AG04449 (cell line): ENCODE results near the gene ELMOD3.
"Not testable (repeated sequence)": the region's sequence is repeated elsewhere in the genome, so short reads cannot be mapped to it uniquely, and the experiment has no call there.

Experiments
- CTCF ChIA-PET: fragments of 350-600 bp; formaldehyde crosslinking; extraction: SDS; loops from one replicate; lab custom pipeline; 2021; ENCODE audit warnings: antibody characterized with exemption; lab: Yijun Ruan, JAX
- POLR2A ChIA-PET: fragments of 400-600, 350-600 bp; formaldehyde crosslinking; extraction: SDS; loops from one replicate; lab custom pipeline; 2020; ENCODE audit warnings: antibody characterized with exemption, inconsistent platforms; lab: Yijun Ruan, JAX
- DNase-seq: peaks from one replicate; pipeline ENCODE4 v3.0.0-alpha.2; 2010; ENCODE audit warnings: low read depth, low spot score
- H3K4me3 ChIP-seq: 2 replicates; pipeline ENCODE4 v1.5.1; 2011; ENCODE audit warnings: low read depth, mild to moderate bottlenecking, control low read depth, low read length
- CTCF ChIP-seq: IDR thresholded peaks from one replicate; pipeline ENCODE4 v1.5.1; 2011; ENCODE audit warnings: mild to moderate bottlenecking, moderate library complexity, low read length, control low read depth, inconsistent platforms; ENCODE audit not compliant: insufficient read depth; ENCODE audit errors: missing control alignments

The ELMOD3 gene

GRCh38 chr2:85340034-85340892 is 14.3 kb upstream of the ELMOD3 start:
- DNase-seq: no peak
- H3K4me3 ChIP-seq: no peak overlapping the region
- POLR2A ChIA-PET: no interaction called here
- TF ChIP-seq CTCF: no peak
- CTCF ChIA-PET: no interaction called here

GRCh38 chr2:85341269-85342029 is 13.1 kb upstream of the ELMOD3 start:
- ChIA-PET POLR2A (no interaction called here), CTCF (interaction anchor here (1.3 kb wide), 1 partner anchor 9 kb away, joined by 4 read pairs; no protein-coding TSS in a partner anchor)
- H3K4me3 ChIP-seq: no peak overlapping the region
- no peak for TF ChIP-seq CTCF
- DNase-seq: no peak

DNA sequence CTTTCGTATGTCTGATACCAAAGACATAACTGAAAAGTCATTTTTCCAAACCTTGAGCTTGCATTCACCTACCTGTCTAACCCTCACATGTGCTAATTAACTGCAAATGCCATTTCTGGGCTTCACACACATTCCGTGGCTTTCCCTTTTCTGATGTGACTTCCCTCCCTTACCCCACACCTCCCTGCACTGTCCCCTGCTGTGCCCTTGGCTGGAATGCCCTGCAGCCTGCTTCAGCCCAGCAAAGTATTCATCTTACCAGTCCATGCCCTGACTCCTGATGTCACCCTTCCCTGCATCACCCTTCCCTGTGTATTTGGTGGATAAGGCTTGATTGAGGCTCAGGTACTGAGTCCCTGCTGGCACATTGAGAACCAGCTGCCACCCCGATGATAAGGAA is 12.4 kb upstream of the ELMOD3 start:
- H3K4me3 ChIP-seq: no peak overlapping the region
- TF ChIP-seq CTCF: no peak
- no peak for DNase-seq
- ChIA-PET CTCF (interaction anchor here (1.3 kb wide), 1 partner anchor 9 kb away, joined by 4 read pairs; no protein-coding TSS in a partner anchor), POLR2A (no interaction called here)

GRCh38 chr2:85343207-85343895 is 11.2 kb upstream of the ELMOD3 start:
- POLR2A ChIA-PET: interaction anchor here (1.8 kb wide), 1 partner anchor 27 kb away, joined by 10 read pairs; no protein-coding TSS in a partner anchor
- H3K4me3 ChIP-seq, CTCF ChIA-PET: not testable (repeated sequence)

DNA sequence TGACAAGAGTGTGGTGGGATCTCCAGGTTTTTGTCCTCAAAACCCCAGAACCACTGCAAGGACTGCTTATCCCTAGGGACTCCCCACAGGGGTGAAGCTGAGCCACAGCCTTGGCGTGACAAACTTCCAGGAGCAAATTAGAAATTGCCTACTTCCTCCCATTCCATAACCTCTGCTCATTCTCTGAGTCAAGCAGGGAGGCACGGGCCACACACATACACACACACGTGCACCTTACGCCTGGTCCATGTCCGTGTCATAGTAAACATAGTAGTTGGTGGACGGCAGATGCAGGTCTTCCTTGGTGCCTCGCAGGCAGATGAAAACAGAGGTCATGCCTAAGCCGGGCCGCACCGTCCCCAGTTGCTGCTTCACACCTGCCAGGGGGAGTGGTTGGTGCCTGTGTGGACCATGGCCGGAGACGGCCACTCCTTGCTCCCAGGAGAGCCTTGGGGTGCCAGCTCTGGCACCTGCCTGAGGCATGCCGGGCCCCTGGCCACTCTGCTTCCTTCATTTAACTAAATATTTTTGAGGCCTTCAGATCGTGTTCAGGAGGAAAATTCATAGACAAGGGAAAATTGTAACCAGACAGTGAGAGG is 10.1 kb upstream of the ELMOD3 start:
- CTCF ChIA-PET: no interaction called here
- POLR2A ChIA-PET: interaction anchor here (1.8 kb wide), 1 partner anchor 29 kb away, joined by 10 read pairs; no protein-coding TSS in a partner anchor
- no peak for TF ChIP-seq CTCF
- no peak overlapping the region for H3K4me3 ChIP-seq
- no peak for DNase-seq

More at GRCh38 chr2:85343207-85343895, 11.2 kb upstream of the ELMOD3 start:
- DNase-seq: not testable (repeated sequence)

DNA sequence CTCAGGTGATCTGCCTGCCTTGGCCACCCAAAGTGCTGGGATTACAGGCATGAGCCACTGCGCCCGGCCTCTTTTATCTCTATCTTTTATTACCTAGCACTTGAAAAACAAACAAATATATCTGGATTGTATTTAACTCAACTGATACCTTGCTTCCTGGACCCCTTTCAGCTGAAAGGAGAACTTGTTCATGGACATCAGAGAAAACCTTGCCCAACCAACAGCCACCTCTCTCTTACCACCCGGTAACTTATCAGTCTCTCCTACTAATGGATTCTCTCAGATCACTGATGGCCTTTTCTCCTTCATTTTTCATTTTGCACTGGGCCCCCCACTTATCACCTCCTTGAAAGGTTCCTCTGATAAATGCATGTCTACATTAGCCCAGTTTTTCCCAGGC is 7.0 kb upstream of the ELMOD3 start:
- POLR2A ChIA-PET: no interaction called here
- no peak for TF ChIP-seq CTCF
- CTCF ChIA-PET: no interaction called here
- H3K4me3 ChIP-seq: no peak overlapping the region
- no peak for DNase-seq
